Measurements from ENCODE around the gene FGGY.

The FGGY gene

GRCh38 chr1:59592924-59593323 is 296.0 kb downstream of the FGGY start:
- TF ChIP-seq CTCF (IDR thresholded peaks at IDR 0.05; ENCODE audit: low read depth, low read length, missing control alignments), result no peak
- no peak overlapping the region for H3K4me3 ChIP-seq (ENCODE audit: low read depth, low read length)

GRCh38 chr1:59593798-59594790 is 297.2 kb downstream of the FGGY start:
- no peak for TF ChIP-seq CTCF (IDR thresholded peaks at IDR 0.05; ENCODE audit: low read depth, low read length, missing control alignments)
- DNase-seq (ENCODE audit: low read depth), result no peak
- H3K4me3 ChIP-seq (ENCODE audit: low read depth, low read length), result no peak overlapping the region

More at GRCh38 chr1:59592924-59593323, 296.0 kb downstream of the FGGY start:
- no peak for DNase-seq (ENCODE audit: low read depth)

GRCh38 chr1:59595774-59596173 is 298.9 kb downstream of the FGGY start:
- TF ChIP-seq CTCF (IDR thresholded peaks at IDR 0.05; ENCODE audit: low read depth, low read length, missing control alignments), result no peak
- no peak for DNase-seq (ENCODE audit: low read depth)
- no peak overlapping the region for H3K4me3 ChIP-seq (ENCODE audit: low read depth, low read length)

GRCh38 chr1:59596432-59596831 is 299.5 kb downstream of the FGGY start:
- DNase-seq (ENCODE audit: low read depth), result no peak
- H3K4me3 ChIP-seq (ENCODE audit: low read depth, low read length), result no peak overlapping the region
- TF ChIP-seq CTCF (IDR thresholded peaks at IDR 0.05; ENCODE audit: low read depth, low read length, missing control alignments), result no peak

GRCh38 chr1:59596956-59597355 is 300.1 kb downstream of the FGGY start:
- no peak overlapping the region for H3K4me3 ChIP-seq (ENCODE audit: low read depth, low read length)
- DNase-seq (ENCODE audit: low read depth), result no peak
- TF ChIP-seq CTCF (IDR thresholded peaks at IDR 0.05; ENCODE audit: low read depth, low read length, missing control alignments), result no peak

GRCh38 chr1:59597420-59598119 is 300.7 kb downstream of the FGGY start:
- DNase-seq (ENCODE audit: low read depth), result no peak
- no peak overlapping the region for H3K4me3 ChIP-seq (ENCODE audit: low read depth, low read length)
- TF ChIP-seq CTCF (IDR thresholded peaks at IDR 0.05; ENCODE audit: low read depth, low read length, missing control alignments), result no peak
